Activated T-cell treated with anti-CD3 and anti-CD28 coated beads, Interleukin-2, amount 50 U/mL, for 48 hours (primary cell): ENCODE measurements around the gene VKORC1.

Experiments used
- DNase-seq, 2 experiments: peaks; one replicate each; pipeline ENCODE4 v3.0.0-alpha.2; 2020

Gene VKORC1

DNA sequence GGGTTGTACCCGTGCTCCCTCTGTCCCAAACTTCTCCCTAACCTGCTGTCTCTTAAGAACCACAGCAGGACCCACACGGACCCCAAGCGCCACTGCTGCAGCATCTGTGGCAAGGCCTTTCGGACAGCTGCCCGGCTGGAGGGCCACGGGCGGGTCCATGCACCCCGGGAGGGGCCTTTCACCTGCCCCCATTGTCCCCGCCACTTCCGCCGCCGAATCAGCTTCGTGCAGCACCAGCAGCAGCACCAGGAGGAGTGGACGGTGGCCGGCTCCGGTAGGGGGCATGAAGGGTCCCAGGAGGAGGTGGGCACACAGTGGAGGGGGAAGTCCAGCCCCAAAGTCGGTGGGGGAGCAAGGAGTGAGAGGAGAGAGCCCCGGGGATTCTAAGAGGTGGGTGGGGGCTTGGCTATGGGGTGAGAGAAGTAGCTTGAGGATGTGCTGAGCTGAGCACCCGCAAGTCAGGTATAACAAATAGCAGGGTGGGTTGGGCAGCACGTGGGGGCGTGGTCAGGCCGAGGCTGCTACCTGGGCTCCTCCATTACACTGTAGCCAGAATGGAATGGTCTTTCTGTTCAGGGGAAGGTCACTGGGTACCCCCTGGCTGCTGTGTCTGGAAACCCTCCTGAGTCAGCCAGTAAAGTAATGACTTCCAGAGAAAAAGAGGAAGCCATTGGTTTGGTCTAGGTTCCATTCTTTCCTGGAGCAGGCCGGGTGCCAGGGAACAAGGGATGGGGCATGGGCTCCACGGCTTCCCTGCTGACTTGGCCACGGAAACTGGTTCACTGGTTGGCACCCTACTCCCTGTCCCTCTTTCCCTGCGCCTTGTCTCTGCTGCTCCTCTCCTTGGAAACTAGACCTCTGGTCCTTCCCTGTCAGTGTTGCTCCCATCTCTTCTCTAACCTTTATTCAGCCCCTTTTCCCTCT, 12.9 kb downstream of the VKORC1 start:
- peak in 1 of 2 experiments; percentile 20 for DNase-seq

DNA sequence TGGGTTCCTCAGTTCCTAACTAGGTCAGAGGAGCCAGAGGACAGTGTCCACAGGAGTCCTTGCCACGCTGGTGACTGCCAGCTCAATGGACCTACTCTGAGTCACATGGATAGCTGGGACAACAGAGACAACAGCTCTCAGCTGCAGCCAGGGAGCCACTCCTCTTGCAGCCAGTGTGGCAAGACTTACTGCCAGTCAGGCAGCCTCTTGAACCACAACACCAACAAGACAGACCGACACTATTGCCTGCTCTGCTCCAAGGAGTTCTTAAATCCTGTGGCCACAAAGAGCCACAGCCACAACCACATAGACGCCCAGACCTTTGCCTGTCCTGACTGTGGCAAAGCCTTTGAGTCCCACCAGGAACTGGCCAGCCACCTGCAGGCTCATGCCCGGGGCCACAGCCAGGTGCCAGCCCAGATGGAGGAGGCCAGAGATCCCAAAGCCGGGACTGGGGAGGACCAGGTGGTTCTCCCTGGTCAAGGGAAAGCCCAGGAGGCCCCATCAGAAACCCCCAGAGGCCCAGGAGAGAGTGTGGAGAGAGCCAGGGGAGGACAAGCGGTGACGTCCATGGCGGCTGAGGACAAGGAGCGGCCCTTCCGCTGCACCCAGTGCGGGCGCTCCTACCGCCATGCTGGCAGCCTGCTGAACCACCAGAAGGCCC, 13.7 kb downstream of the VKORC1 start:
- DNase-seq: no peak

DNA sequence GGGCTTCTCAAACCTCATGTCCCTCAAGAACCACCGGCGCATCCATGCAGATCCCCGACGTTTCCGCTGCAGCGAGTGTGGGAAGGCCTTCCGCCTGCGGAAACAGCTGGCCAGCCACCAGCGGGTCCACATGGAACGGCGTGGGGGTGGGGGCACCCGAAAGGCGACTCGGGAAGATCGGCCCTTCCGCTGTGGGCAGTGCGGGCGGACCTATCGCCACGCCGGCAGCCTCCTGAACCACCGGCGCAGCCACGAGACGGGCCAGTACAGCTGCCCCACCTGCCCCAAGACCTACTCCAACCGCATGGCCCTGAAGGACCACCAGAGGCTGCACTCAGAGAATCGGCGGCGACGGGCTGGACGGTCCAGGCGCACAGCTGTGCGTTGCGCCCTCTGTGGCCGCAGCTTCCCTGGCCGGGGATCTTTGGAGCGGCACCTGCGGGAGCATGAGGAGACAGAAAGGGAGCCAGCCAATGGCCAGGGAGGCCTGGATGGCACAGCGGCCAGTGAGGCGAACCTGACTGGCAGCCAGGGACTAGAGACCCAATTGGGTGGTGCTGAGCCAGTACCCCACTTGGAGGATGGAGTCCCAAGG, 14.5 kb downstream of the VKORC1 start:
- DNase-seq: no peak

DNA sequence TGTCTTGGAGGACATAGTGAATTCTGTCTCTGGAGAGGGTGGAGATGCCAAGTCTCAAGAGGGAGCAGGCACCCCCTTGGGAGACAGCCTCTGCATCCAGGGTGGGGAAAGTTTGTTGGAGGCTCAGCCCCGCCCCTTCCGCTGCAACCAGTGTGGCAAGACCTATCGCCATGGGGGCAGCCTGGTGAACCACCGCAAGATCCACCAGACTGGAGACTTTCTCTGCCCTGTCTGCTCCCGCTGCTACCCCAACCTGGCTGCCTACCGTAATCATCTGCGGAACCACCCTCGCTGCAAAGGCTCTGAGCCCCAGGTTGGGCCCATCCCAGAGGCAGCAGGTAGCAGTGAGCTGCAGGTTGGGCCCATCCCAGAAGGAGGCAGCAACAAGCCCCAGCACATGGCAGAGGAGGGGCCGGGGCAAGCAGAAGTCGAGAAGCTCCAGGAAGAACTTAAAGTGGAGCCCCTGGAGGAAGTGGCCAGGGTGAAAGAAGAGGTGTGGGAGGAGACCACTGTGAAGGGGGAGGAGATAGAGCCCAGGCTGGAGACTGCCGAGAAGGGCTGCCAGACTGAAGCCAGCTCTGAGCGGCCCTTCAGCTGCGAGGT, 15.2 kb downstream of the VKORC1 start:
- DNase-seq: no peak

DNA sequence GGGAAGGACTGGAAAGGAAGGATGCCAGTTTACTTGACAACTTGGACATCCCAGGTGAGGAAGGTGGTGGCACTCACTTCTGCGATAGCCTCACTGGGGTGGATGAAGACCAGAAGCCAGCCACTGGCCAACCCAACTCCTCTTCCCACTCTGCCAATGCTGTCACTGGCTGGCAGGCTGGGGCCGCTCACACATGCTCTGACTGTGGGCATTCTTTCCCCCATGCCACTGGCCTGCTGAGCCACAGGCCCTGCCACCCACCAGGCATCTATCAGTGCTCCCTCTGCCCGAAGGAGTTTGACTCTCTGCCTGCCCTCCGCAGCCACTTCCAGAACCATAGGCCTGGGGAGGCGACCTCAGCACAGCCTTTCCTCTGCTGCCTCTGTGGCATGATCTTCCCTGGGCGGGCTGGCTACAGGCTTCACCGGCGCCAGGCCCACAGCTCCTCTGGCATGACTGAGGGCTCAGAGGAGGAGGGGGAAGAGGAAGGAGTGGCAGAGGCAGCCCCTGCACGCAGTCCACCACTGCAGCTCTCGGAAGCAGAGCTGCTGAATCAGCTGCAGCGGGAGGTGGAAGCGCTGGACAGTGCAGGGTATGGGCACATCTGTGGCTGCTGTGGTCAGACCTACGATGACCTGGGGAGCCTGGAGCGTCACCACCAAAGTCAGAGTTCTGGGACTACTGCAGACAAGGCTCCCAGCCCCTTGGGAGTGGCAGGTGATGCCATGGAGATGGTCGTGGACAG, 15.8 kb downstream of the VKORC1 start:
- no peak for DNase-seq

DNA sequence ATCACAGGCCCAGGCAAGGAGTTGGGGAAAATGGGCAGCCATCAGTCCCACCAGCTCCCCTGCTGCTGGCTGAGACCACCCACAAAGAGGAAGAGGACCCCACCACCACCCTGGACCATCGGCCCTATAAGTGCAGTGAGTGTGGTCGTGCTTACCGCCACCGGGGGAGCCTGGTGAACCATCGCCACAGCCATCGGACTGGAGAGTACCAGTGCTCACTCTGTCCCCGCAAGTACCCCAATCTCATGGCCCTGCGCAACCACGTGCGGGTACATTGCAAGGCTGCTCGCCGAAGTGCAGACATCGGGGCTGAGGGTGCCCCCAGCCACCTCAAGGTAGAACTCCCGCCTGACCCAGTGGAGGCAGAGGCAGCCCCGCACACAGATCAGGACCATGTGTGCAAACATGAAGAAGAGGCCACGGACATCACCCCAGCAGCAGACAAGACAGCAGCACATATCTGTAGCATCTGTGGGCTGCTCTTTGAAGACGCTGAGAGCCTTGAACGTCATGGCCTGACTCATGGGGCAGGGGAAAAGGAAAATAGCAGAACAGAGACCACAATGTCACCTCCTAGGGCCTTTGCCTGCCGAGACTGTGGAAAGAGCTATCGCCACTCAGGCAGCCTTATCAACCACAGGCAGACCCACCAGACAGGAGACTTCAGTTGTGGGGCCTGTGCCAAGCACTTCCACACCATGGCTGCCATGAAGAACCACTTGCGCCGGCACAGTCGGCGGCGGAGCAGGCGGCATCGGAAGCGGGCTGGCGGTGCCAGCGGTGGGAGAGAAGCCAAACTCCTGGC, 16.8 kb downstream of the VKORC1 start:
- no peak for DNase-seq

DNA sequence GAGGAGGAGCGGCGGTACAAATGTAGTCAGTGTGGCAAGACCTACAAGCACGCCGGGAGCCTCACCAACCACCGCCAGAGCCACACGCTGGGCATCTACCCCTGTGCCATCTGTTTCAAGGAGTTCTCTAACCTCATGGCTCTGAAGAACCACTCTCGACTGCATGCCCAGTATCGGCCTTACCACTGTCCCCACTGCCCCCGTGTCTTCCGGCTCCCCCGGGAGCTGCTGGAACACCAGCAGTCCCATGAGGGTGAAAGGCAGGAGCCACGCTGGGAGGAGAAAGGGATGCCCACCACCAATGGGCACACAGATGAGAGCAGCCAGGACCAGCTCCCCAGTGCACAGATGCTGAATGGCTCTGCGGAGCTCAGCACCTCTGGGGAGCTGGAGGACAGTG, 17.6 kb downstream of the VKORC1 start:
- DNase-seq: no peak

DNA sequence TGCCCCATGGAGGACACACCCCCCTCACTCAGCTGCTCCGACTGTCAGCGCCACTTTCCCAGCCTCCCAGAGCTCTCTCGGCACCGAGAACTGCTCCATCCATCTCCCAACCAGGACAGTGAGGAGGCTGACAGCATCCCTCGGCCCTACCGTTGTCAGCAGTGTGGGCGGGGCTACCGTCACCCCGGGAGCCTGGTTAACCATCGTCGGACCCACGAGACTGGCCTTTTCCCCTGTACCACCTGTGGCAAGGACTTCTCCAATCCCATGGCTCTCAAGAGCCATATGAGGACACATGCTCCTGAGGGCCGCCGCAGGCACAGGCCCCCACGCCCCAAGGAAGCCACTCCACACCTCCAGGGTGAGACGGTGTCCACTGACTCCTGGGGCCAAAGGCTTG, 18.3 kb downstream of the VKORC1 start:
- no peak for DNase-seq

DNA sequence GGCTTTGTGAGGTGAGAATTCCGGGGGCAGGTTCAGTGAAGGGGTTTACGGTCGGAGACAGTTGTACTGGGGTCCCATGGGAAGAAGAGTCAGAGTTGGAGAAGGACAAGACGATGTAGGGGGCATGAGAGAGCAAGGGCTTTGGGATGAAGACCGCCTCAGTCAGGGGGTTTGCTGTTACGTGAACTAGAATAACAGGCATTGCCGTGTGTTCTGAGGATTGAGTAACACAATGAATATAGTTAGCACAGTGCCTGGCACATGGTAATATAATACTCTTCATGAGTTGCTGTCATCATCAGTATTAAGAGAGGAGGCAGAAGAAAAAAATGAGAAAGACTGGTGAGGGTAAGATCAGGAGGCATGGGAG, 19.8 kb downstream of the VKORC1 start:
- no peak for DNase-seq

DNA sequence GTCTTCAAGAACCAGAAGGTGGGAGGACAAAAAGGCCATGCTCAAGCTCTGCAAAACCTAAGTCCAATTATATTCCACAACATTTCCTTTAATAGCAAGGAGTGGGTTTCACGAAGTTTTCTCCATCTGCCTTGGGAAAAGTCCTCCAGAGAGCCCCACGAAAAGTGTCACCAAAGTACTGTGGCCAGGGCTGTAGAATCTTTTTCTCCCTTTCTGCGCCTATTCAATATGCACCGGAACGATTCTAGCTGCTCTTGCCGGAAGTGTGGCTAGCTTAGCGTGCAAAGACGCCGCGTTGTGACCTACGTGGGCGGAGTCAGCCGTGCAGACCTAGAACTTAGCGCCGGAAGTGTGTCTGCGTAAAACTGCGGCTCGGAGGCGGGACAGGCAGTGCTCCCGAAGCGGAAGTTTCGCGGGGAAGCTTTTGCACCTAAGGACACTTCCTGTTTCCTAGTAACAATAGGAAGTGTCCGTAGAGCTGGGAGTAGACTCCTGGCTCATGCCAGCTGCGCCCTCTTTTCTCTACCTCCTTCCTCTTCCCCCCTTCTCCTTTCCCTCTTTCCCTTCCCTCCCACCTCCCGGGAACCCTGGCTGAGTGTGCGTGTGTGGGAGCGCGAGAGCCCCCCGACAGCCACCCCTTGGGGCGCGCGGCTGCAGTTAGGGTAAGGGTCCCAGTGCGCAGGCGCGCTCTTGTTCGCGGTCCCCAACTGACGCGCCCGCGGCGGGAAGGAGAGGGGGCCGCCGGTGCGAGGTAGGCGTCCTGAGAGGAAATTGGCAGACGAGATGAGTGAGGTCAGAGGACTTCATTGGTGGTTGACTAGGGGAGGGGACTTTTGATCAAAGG, 20.4 kb downstream of the VKORC1 start, which contains the start of the genes ZNF646 and ZNF668:
TSS of gene ZNF646 (plus strand) at position 453 of the 844 bp plus-strand sequence. CDS start 1,903 bp downstream, outside the sequence.
TSS of gene ZNF668 (minus strand) at position 271 of the 844 bp plus-strand sequence. CDS start 9,781 bp downstream, outside the sequence.
- DNase-seq: peak; percentile 95 to 97

DNA sequence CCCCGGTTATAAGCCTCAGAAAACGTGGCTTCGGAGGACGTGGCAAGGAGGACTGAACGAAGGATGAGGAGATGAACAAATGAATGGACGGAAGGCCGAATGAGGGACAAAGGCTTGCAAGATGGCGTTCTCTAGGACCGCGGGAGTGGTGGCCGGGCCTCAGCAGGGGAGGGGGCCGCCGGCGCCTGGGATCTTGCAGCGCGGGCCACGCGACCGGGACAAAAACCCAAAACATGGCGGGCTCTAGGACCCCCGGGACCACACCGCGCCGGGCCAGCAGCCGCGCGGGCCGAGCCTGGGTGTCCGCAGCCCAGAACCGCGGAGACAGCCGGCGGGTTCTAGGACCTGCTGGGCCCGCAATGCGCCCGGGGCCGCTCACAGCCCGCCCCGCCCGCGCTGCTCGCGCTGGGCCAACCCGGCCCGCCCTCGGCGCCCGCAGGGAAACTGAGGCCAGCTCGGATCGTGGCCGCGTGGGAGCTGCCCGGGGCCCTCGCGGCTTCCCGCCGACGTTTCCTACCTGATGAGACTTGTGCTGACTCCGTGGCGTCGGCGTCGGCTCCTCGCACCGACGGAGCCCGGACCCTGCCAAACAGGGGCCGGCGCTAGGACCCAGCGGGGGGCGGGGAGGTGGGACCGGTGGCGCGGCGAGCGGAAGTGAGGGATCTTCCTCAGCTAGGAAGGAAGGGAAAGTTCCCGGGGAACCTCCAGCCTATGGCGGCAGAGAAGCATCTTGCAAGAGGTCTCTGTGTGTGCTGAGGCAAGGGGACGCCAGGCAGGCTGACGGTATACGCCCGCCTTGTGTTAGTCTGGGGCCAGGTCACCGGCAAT, 21.2 kb downstream of the VKORC1 start:
- DNase-seq: peak; percentile 93 to 94

DNA sequence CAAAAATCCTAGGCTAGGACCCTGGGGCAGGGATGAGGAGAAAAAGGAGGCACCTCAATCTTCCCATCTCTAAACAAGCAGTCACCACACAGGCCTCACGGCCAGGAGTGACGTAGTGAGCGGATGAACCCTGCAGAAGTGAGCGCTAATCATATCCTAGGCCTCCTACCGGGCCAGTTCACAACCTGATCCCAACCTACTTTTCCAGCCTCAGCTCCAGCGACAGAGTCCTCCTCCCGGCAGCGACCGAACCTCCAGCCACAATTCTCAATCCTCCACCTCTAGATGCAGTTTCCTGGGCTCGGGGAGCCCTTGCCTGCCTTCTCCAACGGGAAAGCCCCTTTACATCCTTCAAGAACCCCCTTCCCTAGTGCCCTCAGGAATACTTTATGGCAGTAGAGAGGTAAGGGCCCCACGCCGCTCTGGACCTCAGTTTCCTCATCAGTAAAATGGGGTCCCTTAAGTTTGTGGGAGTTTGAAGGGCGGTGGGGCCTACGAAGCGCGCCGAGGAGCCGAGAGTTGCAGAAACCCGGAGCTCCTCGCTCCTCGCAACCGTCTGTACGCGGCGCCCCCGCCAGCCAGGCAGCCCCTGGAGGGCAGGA, 22.0 kb downstream of the VKORC1 start:
- DNase-seq: peak; percentile 59

DNA sequence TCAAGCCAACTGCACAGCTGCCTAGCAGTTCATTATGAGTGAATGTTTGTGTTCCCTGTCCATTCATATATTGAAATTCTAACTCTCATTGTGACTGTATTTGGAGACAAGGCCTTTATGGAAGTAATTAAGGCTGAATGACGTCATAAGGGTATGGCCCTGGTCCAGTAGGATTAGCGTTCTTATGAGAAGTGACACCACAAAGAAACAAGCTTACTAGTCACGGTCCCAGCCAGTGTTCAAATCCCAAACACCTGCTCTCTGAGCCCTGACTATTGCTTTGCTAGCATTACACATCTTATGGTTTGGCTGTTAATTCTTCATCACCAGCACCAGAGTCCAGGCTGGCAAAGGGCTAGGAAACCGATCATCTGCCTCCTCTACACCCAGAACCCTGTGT, 22.7 kb downstream of the VKORC1 start:
- peak in 1 of 2 experiments; percentile 15 for DNase-seq

DNA sequence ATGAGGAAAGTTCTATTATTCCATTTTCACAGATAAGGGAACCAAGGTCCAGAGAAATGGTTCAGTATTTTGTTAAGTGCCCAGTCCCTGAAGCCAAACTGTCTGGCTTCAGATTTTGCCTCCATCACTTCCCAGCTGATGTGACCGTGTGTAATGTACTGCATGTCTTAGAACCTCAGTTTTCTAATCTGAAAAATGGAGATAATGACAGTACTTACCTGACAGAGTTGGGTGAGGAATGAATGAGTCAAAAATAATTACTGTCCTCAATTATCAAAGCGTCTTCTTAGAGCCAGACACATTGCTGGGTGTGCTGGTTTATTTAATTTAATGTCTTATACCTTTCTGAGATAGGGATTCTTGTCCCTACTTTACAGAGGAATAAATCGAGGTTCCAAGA, 27.3 kb downstream of the VKORC1 start:
- no peak for DNase-seq

DNA sequence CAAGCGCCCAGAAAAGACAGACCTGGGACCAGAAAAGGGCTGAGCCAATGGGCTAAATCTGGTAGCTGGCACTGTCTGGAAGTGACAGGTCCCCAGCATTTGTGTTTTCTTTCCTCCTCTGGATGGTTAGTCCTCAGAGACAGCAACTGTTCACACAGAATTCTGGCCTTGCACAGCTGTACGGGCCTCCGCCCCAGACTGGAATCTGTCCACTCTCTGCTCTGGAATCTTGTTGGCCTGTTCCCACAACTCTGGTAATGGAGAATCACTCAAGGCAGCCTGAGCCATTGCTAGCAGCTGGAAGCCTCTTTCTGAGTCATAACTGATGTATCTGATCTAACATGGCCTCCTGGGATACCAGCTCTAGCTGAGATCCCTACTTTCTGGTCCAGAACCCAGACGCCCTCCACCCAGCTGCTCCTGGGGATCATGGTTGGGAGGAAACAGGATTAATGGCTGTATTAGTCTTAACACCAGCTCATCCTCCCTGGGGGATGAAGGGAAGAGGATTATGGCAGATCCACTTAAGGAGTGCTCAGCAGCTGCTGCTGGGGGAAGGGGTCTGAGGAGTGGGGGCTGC, 29.6 kb downstream of the VKORC1 start:
- DNase-seq: peak in 1 of 2 experiments; percentile 20

DNA sequence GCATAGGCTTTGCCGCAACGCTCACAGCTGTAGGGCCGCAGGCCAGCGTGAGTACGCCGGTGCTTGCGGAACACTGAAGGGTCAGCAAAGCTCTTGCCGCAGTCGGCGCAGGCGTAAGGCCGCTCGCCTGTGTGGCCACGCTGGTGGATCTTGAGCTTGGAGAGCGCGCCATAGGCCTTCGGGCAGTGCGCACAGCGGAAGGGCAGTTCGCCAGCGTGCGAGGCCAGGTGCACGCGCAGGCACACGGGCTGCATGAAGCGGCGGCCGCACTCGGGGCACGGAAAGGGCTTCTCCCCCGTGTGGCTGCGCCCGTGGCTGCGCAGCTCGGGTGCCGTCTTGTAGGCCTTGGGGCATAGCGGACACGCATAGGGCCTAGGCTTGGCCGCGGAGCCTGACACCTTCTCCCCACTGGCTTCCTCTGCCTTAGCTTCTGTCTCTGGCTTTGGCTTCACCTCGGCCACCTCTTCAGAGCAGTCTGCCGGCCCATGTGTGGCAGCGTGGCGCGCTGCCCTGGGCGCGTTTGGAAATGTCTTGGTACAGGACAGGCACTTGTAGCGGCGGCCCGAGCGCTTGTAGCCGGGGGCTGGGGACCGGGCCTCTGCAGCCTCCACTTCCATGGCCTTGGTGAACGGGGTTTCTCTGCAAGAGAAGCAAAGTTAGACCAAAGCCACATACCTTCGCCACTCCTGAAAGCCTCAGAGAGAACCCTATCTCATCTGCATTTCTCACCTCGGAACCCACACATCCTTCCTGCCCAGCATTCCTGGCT, 30.6 kb downstream of the VKORC1 start:
- no peak for DNase-seq

DNA sequence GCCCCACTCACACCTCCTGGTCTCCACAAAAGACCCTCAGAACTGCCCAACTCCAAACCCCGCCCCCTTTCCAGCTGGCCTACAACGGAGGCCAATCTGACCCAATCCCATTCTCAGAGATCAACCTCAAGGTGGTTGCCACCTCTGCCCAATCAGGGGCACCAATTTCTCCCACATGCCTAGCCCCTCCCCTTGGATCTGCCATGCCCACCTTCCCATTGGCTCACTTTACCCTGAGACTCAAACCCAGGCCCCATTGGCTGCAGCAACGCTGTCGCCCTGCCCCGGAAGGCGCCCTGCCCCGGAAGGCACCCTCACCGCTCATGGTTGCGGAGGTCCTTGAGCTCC, 31.1 kb downstream of the VKORC1 start:
- DNase-seq: no peak

DNA sequence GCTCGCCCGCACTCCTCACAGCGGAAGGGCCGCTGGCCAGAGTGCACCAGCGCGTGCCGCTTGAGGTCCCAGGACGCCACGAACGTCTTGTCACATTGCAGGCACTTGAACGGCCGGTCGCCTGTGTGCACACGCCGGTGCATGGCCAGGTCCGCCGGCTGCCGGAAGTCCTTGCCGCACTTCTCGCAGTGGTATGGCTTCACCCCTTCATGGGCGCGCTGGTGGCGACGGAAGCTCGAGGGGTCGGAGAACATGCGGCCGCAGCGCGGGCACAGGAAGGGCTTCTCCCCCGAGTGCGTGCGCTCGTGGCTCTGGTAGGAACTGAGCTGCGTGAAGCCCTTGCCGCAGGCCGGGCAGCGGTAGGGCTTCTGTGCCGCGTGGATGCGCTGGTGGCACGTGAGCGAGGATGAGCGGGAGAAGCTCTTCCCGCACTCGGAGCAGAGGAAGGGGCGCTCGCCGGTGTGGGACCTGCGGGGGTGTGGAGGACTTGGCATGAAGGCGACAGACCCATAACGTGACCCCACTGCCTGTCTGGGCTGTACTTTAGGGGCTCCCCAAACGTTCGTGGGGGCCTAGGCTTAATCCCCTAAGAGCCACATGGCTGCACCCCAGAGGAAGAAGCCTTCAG, 32.7 kb downstream of the VKORC1 start:
- DNase-seq: no peak
